Panc1 (cell line): ENCODE data around the gene MGRN1. TPM values are rescaled to one million over a fixed set of nuclear protein-coding genes. Genes with fewer than 3 reads are reported as not detected.

Source experiments
- ATAC-seq: fragments of 200-7000 bp; cut with Tn5 transposase; 2 replicates; pipeline ENCODE4 v1.9.1; 2020; ENCODE audit warnings: mild to moderate bottlenecking, moderate library complexity
- BruUV-seq: library from RNA; stranded (reverse); fragments of 400-500 nt; replicated peaks from 2 replicates; lab custom pipeline; 2021; lab: Mats Ljungman, UMichigan
- CTCF ChIA-PET: fragments of 300-600 bp; sonication (Branson Sonifier 250); formaldehyde crosslinking; loops from one replicate; lab custom pipeline; 2022; ENCODE audit warnings: antibody characterized with exemption; lab: Charles Lee
- POLR2A ChIA-PET: fragments of 300-600 bp; sonication (Branson Sonifier 250); formaldehyde crosslinking; loops from one replicate; lab custom pipeline; 2022; ENCODE audit warnings: antibody characterized with exemption; lab: Charles Lee
- DNase-seq: peaks from one replicate; pipeline ENCODE4 v3.0.0-alpha.2; 2010; ENCODE audit warnings: low read depth, low spot score
- H3K27ac ChIP-seq: 2 replicates; pipeline ENCODE4 v1.5.1; 2011; ENCODE audit warnings: mild to moderate bottlenecking, low read length, inconsistent platforms
- H3K27me3 ChIP-seq: fragments of 200-500 bp; sonication (Bioruptor generic); 2 replicates; pipeline ENCODE4 v1.6.0; 2014; ENCODE audit warnings: low read length, inconsistent platforms; ENCODE audit not compliant: control insufficient read depth, insufficient read depth
- H3K36me3 ChIP-seq: fragments of 200-500 bp; sonication (Bioruptor generic); 2 replicates; pipeline ENCODE4 v1.5.1; 2014; ENCODE audit warnings: inconsistent platforms, mild to moderate bottlenecking, low read length, moderate library complexity; ENCODE audit not compliant: control insufficient read depth, insufficient read depth
- H3K4me1 ChIP-seq: 2 replicates; pipeline ENCODE4 v1.5.1; 2011; ENCODE audit warnings: inconsistent platforms, mild to moderate bottlenecking, low read length, moderate library complexity; ENCODE audit not compliant: control insufficient read depth, insufficient read depth
- H3K4me3 ChIP-seq, 2 experiments: 2 replicates each; pipeline ENCODE4 v1.5.1; 2011 to 2012; ENCODE audit warnings: low read depth in 2 of 2, low read length in 2 of 2, mild to moderate bottlenecking in 2 of 2, inconsistent platforms in 1 of 2, moderate library complexity in 1 of 2
- H3K9me3 ChIP-seq: fragments of 200-500 bp; sonication (Bioruptor generic); 2 replicates; pipeline ENCODE4 v1.5.1; 2014; ENCODE audit warnings: low read depth, mild to moderate bottlenecking, inconsistent platforms, low read length, moderate library complexity; ENCODE audit not compliant: control insufficient read depth, insufficient read depth
- POLR2AphosphoS5 ChIP-seq: IDR thresholded peaks from 2 replicates; pipeline ENCODE4 v1.6.1; 2012; ENCODE audit warnings: mild to moderate bottlenecking, low read depth, low read length, moderate library complexity
- SIN3A ChIP-seq: IDR thresholded peaks from 2 replicates; pipeline ENCODE4 v1.6.1; 2012; ENCODE audit warnings: low read depth, mild to moderate bottlenecking, low read length, moderate library complexity, borderline replicate concordance; ENCODE audit not compliant: insufficient read depth
- TCF7L2 ChIP-seq: IDR thresholded peaks from 2 replicates; pipeline ENCODE4 v1.6.1; 2011; ENCODE audit warnings: mild to moderate bottlenecking, low read depth, low read length, inconsistent platforms
- in situ Hi-C: cut with HindIII; loops from 2 replicates; pipeline ENCODE4 v1.10.0; 2016; ENCODE audit warnings: low sequenced_read_pairs, low pct_unique_long_range_greater_than_20kb
- intact Hi-C: fragments of 100-400 bp; cut with micrococcal nuclease; formaldehyde crosslinking; loops from one replicate; pipeline ENCODE4 v1.10.0; 2022; ENCODE audit not compliant: unreplicated experiment
- total RNA-seq: library from RNA; stranded (reverse); gene quantifications from one replicate; pipeline ENCODE4 v1.2.1, GENCODE V29; 2021; ENCODE audit not compliant: unreplicated experiment
- TF ChIP-seq, protein P1 (sequence below): fragments of 450-650 bp; IDR thresholded peaks from 2 replicates; pipeline ENCODE4 v1.5.1; 2017; ENCODE audit warnings: mild to moderate bottlenecking
- TF ChIP-seq, protein P2 (sequence below), 2 experiments: IDR thresholded peaks; 2 replicates each; pipeline ENCODE4 v1.6.1; 2011 to 2012; ENCODE audit warnings: low read depth in 2 of 2, control low read depth in 1 of 2, low read length in 1 of 2, mild to moderate bottlenecking in 1 of 2, moderate library complexity in 1 of 2; ENCODE audit not compliant: insufficient read depth in 1 of 2

MGRN1 gene
- total RNA-seq, 1 experiment from 2014 or later, result 59.7 TPM

DNA sequence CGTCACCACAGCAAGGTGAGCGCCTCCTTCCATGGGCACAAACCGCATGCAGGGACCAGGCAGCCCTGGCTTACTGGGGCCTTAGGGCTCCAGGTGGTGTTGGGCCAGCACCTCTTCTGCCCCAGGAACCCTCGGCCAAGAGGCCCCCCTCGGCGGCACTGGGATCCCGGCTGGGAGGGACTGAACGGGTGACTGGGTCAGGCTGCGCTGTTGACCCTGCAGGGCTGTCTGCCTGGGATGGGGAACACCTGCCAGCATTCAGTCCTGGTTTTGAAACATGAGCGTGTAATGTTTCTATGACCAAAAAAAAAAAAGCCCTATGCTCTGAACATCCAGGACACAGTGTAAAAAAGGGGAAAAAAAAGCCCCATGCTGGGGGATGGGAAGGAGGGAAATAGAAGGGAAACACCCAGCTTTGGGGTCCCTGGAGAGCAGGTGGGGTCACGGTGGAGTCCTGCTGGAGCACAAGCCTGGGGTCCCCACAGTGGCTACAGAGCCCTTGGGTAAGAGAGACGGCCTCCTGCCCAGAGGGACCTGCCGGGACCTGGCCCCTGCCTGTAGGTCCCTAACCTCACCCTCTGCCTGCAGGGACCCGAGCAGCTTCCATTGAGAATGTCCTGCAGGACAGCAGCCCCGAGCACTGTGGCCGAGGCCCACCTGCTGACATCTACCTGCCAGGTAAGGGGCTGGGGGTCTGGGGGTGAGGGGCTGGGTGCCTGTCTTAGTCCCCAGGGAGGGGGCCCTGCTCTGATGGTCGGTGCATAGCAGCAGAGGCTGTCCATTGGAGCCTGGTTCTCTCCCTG is 58.8 kb downstream of the MGRN1 start:
- no peak for DNase-seq
- ATAC-seq, result no peak
- no peak overlapping the region for H3K27ac ChIP-seq
- intact Hi-C loops, result no loop called here
- in situ Hi-C loops, result no loop called here
- no peak overlapping the region for H3K4me3 ChIP-seq
- TF ChIP-seq, protein P1, sequence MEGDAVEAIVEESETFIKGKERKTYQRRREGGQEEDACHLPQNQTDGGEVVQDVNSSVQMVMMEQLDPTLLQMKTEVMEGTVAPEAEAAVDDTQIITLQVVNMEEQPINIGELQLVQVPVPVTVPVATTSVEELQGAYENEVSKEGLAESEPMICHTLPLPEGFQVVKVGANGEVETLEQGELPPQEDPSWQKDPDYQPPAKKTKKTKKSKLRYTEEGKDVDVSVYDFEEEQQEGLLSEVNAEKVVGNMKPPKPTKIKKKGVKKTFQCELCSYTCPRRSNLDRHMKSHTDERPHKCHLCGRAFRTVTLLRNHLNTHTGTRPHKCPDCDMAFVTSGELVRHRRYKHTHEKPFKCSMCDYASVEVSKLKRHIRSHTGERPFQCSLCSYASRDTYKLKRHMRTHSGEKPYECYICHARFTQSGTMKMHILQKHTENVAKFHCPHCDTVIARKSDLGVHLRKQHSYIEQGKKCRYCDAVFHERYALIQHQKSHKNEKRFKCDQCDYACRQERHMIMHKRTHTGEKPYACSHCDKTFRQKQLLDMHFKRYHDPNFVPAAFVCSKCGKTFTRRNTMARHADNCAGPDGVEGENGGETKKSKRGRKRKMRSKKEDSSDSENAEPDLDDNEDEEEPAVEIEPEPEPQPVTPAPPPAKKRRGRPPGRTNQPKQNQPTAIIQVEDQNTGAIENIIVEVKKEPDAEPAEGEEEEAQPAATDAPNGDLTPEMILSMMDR, result no peak
- TF ChIP-seq POLR2AphosphoS5 (no peak), SIN3A (no peak), TCF7L2 (no peak)
- TF ChIP-seq, protein P2, sequence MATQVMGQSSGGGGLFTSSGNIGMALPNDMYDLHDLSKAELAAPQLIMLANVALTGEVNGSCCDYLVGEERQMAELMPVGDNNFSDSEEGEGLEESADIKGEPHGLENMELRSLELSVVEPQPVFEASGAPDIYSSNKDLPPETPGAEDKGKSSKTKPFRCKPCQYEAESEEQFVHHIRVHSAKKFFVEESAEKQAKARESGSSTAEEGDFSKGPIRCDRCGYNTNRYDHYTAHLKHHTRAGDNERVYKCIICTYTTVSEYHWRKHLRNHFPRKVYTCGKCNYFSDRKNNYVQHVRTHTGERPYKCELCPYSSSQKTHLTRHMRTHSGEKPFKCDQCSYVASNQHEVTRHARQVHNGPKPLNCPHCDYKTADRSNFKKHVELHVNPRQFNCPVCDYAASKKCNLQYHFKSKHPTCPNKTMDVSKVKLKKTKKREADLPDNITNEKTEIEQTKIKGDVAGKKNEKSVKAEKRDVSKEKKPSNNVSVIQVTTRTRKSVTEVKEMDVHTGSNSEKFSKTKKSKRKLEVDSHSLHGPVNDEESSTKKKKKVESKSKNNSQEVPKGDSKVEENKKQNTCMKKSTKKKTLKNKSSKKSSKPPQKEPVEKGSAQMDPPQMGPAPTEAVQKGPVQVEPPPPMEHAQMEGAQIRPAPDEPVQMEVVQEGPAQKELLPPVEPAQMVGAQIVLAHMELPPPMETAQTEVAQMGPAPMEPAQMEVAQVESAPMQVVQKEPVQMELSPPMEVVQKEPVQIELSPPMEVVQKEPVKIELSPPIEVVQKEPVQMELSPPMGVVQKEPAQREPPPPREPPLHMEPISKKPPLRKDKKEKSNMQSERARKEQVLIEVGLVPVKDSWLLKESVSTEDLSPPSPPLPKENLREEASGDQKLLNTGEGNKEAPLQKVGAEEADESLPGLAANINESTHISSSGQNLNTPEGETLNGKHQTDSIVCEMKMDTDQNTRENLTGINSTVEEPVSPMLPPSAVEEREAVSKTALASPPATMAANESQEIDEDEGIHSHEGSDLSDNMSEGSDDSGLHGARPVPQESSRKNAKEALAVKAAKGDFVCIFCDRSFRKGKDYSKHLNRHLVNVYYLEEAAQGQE (IDR thresholded peaks at IDR 0.05; ENCODE audit: insufficient read depth in 1 of 2, low read depth in 2 of 2, low read length in 1 of 2), result no peak
- H3K9me3 ChIP-seq, result no peaks in the 10 kb centered on the region
- ChIA-PET POLR2A (no interaction called here), CTCF (interaction anchor here (1.3 kb wide), 1 partner anchor 51 kb away, joined by 3 read pairs; the partner anchor contains the start of genes ANKS3 and DNAAF8)
- no peaks in the 10 kb centered on the region for H3K36me3 ChIP-seq
- BruUV-seq, result no TSS peak
- no peaks in the 10 kb centered on the region for H3K27me3 ChIP-seq
- H3K4me1 ChIP-seq, result no peaks in the 10 kb centered on the region

DNA sequence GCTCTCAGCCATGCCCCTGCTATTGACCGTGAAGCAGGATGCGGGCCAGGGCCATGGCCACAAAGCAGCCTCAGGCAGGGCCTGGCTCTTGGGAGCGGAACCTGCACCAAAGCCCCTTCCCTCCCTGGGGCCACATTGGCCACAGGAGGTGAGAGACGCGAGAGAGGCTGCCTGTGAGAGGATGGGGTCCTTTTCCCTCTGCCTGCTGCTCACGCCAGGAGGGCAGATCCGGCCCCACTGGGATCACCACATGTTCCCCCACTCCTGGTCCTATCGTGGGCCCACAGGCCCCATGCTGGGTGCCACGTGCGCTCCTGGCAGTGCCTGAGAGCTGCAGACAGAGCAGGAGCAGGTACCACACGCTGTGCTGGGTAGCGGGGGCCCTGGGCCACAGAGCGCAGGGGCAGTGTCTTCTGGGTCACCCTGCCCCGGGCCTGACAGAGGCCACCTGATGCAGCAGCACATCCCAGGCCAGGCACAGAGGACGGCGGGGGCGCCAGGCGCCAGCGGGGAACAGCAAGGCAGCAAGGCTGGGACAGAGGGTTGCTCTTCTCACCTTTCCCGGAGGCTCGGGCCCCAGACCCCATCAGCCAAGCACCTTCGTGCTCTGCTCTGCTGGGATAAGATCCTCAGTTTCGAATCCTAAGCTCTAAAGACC is 59.6 kb downstream of the MGRN1 start:
- no peak overlapping the region for H3K27ac ChIP-seq
- H3K36me3 ChIP-seq, result no peaks in the 10 kb centered on the region
- no TSS peak for BruUV-seq
- no peaks in the 10 kb centered on the region for H3K9me3 ChIP-seq
- DNase-seq (no peak), ATAC-seq (no peak)
- CTCF ChIA-PET, result no interaction called here
- no peak overlapping the region for H3K4me3 ChIP-seq
- H3K27me3 ChIP-seq, result no peaks in the 10 kb centered on the region
- POLR2A ChIA-PET, result no interaction called here
- intact Hi-C loops, result no loop called here
- H3K4me1 ChIP-seq, result no peaks in the 10 kb centered on the region
- TF ChIP-seq, protein P1, result no peak
- no peak for TF ChIP-seq POLR2AphosphoS5
- no peak for TF ChIP-seq TCF7L2
- TF ChIP-seq, protein P2 (IDR thresholded peaks at IDR 0.05; ENCODE audit: insufficient read depth in 1 of 2, low read depth in 2 of 2, low read length in 1 of 2), result no peak
- no peak for TF ChIP-seq SIN3A
- in situ Hi-C loops, result no loop called here
